LHCN-M2 (cell line): ENCODE measurements around the gene OR14A2. TPM values are rescaled to one million over a fixed set of nuclear protein-coding genes. Genes with fewer than 3 reads are reported as not detected.

Experiments
- total RNA-seq: library from RNA; depleted of rRNA; stranded (reverse); fragments of >200 nt; gene quantifications from 2 replicates; pipeline ENCODE4 v1.2.3, GENCODE V29; 2014; rRNA removed

The OR14A2 gene
- total RNA-seq, 1 experiment from 2014 or later: not detected

Other genes with a start within 250 kb of the OR14A2 start
- not detected in 2 replicates for gene OR2C3, start 211.7 kb downstream of the OR14A2 start, total RNA-seq
- gene GCSAML, start 199.0 kb downstream of the OR14A2 start, total RNA-seq: not detected in 2 replicates
- gene OR2G2, start 159.8 kb downstream of the OR14A2 start, total RNA-seq: not detected in 2 replicates
- not detected in 2 replicates for gene OR2G3, start 142.6 kb downstream of the OR14A2 start, total RNA-seq
- not detected in 2 replicates for gene OR13G1, start 68.4 kb downstream of the OR14A2 start, total RNA-seq
- not detected in 2 replicates for gene OR6F1, start 31.5 kb downstream of the OR14A2 start, total RNA-seq
- gene OR14K1, start 9.5 kb downstream of the OR14A2 start, total RNA-seq: not detected in 2 replicates
- not detected in 2 replicates for gene OR1C1, start 12.4 kb upstream of the OR14A2 start, total RNA-seq
- not detected in 2 replicates for gene OR14A16, start 76.0 kb upstream of the OR14A2 start, total RNA-seq
- gene OR11L1, start 93.8 kb upstream of the OR14A2 start, total RNA-seq: not detected in 2 replicates
- gene TRIM58, start 109.0 kb upstream of the OR14A2 start, total RNA-seq: not detected in 2 replicates
- not detected in 2 replicates for gene OR2W3, start 147.4 kb upstream of the OR14A2 start, total RNA-seq
- gene OR2T8, start 172.1 kb upstream of the OR14A2 start, total RNA-seq: not detected in 2 replicates
- not detected in 2 replicates for gene OR2AJ1, start 176.7 kb upstream of the OR14A2 start, total RNA-seq
- not detected in 2 replicates for gene OR2L8, start 200.7 kb upstream of the OR14A2 start, total RNA-seq
- not detected in 2 replicates for gene OR2AK2, start 217.1 kb upstream of the OR14A2 start, total RNA-seq